Loucy (cell line): ENCODE data around the gene OGFR.

Experiments
- H2AFZ ChIP-seq: fragments of 200-600 bp; sonication (generic); 2 replicates; pipeline ENCODE4 v1.6.0; 2016; ENCODE audit warnings: antibody characterized with exemption, mild to moderate bottlenecking, low read length, moderate library complexity
- H3F3A ChIP-seq: fragments of 200-600 bp; 2 replicates; pipeline ENCODE4 v1.6.0; 2016; ENCODE audit warnings: antibody characterized with exemption, low read depth, mild to moderate bottlenecking
- H3K27me3 ChIP-seq: fragments of 200-600 bp; sonication (generic); 2 replicates; pipeline ENCODE4 v1.6.1; 2014; ENCODE audit warnings: low read length, mild to moderate bottlenecking; ENCODE audit not compliant: insufficient read depth, poor library complexity, severe bottlenecking
- H3K36me3 ChIP-seq: fragments of 200-600 bp; sonication (generic); 2 replicates; pipeline ENCODE4 v1.6.1; 2016; ENCODE audit warnings: low read length; ENCODE audit not compliant: insufficient read depth
- H3K4me1 ChIP-seq: fragments of 200-600 bp; sonication (generic); 2 replicates; pipeline ENCODE4 v1.5.1; 2014; ENCODE audit warnings: low read length, mild to moderate bottlenecking; ENCODE audit not compliant: insufficient read depth, poor library complexity, severe bottlenecking
- H3K4me2 ChIP-seq: fragments of 200-600 bp; sonication (generic); 2 replicates; pipeline ENCODE4 v1.6.0; 2014; ENCODE audit warnings: antibody characterized with exemption, low read length, low read depth, mild to moderate bottlenecking; ENCODE audit not compliant: poor library complexity, severe bottlenecking
- H3K4me3 ChIP-seq: fragments of 200-600 bp; sonication (generic); 2 replicates; pipeline ENCODE4 v1.5.1; 2014; ENCODE audit warnings: low read length, mild to moderate bottlenecking, mixed read lengths; ENCODE audit not compliant: poor library complexity, severe bottlenecking
- H3K79me2 ChIP-seq: fragments of 200-600 bp; sonication (generic); 2 replicates; pipeline ENCODE4 v1.6.1; 2014; ENCODE audit warnings: low read length; ENCODE audit not compliant: insufficient read depth
- H3K9ac ChIP-seq: fragments of 200-600 bp; sonication (generic); 2 replicates; pipeline ENCODE4 v1.6.0; 2014; ENCODE audit warnings: mild to moderate bottlenecking, low read depth, low read length, moderate library complexity; ENCODE audit not compliant: poor library complexity, severe bottlenecking
- H3K9me2 ChIP-seq: fragments of 200-600 bp; sonication (generic); replicated peaks from 2 replicates; pipeline ENCODE4 v1.6.1; 2016; ENCODE audit warnings: low read depth, low read length, mixed read lengths
- H3K9me3 ChIP-seq: fragments of 200-600 bp; sonication (generic); 2 replicates; pipeline ENCODE4 v1.6.1; 2014; ENCODE audit warnings: mild to moderate bottlenecking, antibody characterized with exemption, low read length, low read depth; ENCODE audit not compliant: insufficient read depth
- H4K20me1 ChIP-seq: fragments of 200-600 bp; sonication (generic); 2 replicates; pipeline ENCODE4 v1.6.0; 2014; ENCODE audit warnings: antibody characterized with exemption, low read length, mild to moderate bottlenecking; ENCODE audit not compliant: insufficient read depth, poor library complexity, severe bottlenecking
- EZH2phosphoT487 ChIP-seq: fragments of 200-600 bp; IDR thresholded peaks from 2 replicates; pipeline ENCODE4 v1.6.1; 2018; ENCODE audit warnings: antibody characterized with exemption, mild to moderate bottlenecking, moderate library complexity, borderline replicate concordance
- TF ChIP-seq, protein P1 (sequence below): fragments of 200-600 bp; sonication (generic); conservative IDR thresholded peaks from 2 replicates; pipeline ENCODE4 v1.5.1; 2014; ENCODE audit warnings: mild to moderate bottlenecking, antibody characterized with exemption, low read length

The OGFR gene

DNA sequence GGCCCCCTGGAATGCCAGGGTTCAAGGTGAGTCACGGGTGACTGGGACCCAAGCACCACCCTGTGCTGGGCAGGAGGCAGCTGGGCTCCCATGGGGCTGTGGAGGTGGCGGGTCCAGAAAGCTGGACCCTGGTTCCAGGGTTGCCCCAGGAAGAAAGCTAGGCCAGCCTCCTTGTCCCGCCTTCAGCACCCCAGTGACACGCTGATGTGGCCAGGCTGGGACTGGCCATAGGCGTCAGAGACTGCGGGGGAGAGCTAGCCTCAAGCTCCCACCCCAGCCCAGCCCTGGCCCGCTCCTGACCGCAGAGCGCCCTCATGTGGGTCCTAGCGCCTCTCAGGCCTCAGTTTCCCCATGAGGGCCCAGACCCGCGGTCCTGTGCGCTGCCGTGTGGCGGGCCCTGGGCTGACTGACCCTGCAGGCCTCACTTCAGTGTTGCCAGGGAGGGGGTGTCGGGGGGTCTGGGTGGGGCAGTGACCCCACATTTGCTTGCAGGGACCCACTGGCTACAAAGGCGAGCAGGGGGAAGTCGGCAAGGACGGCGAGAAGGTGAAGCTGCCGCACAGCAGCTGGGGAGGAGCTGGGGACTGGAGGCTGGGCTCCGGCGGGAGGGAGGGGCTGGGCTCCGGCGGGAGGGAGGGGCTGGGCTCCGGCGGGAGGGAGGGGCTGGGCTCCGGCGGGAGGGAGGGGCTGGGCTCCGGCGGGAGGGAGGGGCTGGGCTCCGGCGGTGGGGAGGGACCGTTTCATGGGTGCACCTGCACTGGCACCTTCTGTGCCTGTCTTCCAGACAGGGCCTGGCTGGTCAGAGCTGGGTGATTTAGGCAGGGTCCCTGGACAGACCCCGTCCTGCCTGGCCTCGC is 20.1 kb downstream of the OGFR start:
- TF ChIP-seq EZH2phosphoT487 = no peak
- TF ChIP-seq, protein P1, sequence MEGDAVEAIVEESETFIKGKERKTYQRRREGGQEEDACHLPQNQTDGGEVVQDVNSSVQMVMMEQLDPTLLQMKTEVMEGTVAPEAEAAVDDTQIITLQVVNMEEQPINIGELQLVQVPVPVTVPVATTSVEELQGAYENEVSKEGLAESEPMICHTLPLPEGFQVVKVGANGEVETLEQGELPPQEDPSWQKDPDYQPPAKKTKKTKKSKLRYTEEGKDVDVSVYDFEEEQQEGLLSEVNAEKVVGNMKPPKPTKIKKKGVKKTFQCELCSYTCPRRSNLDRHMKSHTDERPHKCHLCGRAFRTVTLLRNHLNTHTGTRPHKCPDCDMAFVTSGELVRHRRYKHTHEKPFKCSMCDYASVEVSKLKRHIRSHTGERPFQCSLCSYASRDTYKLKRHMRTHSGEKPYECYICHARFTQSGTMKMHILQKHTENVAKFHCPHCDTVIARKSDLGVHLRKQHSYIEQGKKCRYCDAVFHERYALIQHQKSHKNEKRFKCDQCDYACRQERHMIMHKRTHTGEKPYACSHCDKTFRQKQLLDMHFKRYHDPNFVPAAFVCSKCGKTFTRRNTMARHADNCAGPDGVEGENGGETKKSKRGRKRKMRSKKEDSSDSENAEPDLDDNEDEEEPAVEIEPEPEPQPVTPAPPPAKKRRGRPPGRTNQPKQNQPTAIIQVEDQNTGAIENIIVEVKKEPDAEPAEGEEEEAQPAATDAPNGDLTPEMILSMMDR = no peak
- H3K36me3 ChIP-seq = no peaks in the 10 kb centered on the region
- H3F3A ChIP-seq = no peaks in the 10 kb centered on the region
- H3K79me2 ChIP-seq = no peaks in the 10 kb centered on the region
- H4K20me1 ChIP-seq = no peaks in the 10 kb centered on the region
- H3K9me2 ChIP-seq = no peaks in the 10 kb centered on the region
- H3K9me3 ChIP-seq = no peaks in the 10 kb centered on the region
- H3K27me3 ChIP-seq = no peaks in the 10 kb centered on the region
- H3K4me1 ChIP-seq = no peaks in the 10 kb centered on the region
- H3K4me3 ChIP-seq = peak overlapping the region; percentile 71
- peak overlapping the region; percentile 59 for H3K9ac ChIP-seq
- H3K4me2 ChIP-seq = peak overlapping the region; percentile 71
- peak overlapping the region; percentile 70; the same call in 1 of the 2 replicates for H2AFZ ChIP-seq

DNA sequence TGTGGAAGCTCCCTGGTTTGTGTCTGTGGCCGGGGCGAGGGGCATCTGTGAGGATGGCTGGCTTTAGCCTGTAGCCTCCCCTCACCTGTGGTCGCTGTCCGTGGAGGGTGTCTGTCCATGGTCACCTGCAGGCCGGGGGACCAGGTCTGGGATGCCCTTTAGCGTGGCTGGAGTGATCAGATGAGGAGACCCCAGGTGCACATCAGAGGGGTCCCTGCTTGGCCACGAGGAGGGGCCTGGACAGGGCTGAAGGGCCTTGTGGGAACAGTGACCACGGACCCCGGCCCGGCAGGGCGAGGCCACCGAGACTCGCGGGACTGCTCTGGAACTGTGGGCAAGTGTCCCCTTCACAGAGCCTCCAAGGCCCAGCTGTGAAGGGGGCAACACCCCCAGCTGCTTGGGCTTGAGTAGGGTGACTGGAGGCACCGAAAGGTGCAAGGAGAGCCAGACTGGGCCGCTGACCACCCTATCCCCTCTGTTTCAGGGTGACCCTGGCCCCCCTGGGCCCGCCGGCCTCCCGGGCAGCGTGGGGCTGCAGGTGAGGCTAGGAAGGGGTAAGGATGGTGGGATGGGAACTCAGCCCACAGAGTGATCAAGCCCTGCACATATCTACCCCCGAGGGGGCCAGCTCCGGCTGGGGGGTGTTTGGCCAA is 20.8 kb downstream of the OGFR start:
- Histone ChIP-seq H3K9me2 (no peaks in the 10 kb centered on the region), H4K20me1 (no peaks in the 10 kb centered on the region), H3K79me2 (no peaks in the 10 kb centered on the region), H3K36me3 (no peaks in the 10 kb centered on the region), H3K9ac (no peak overlapping the region), H3K27me3 (no peaks in the 10 kb centered on the region), H3K9me3 (no peaks in the 10 kb centered on the region), H3K4me1 (no peaks in the 10 kb centered on the region), H2AFZ (no peak overlapping the region), H3K4me3 (no peak overlapping the region), H3F3A (no peaks in the 10 kb centered on the region), H3K4me2 (no peak overlapping the region)
- TF ChIP-seq EZH2phosphoT487 = no peak
- TF ChIP-seq, protein P1 = no peak

DNA sequence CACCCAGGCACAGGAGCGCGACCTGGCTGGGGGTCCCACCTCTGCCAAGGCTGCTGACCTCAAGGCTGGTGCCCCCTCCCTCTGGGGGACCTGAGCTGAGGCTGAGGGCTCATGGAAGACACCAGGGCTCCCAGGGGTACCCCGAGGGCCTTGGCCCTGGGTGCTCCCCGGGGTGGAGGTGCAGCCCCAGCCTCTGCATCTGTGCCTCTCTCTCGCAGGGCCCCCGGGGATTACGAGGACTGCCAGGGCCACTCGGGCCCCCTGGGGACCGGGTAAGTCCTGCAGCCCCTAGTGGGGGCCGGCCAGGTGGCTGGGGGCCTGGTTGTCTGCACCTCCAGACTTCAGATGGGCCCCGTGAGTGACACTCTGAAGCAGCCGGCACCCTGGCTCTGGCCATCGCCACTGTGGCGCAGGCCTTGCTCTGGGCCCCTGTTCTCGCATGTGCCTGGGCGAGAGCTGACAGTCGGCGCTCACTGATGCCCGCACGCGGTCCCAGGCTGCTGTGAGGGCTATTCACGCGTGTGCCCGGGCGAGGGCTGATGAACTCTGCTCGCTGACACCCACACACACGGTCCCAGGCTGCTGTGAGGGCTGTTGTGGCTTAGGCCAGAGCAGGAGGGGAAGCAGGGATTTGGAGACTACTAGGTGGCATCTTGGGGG is 21.5 kb downstream of the OGFR start:
- H3K4me2 ChIP-seq = no peak overlapping the region
- H3K36me3 ChIP-seq = no peaks in the 10 kb centered on the region
- no peaks in the 10 kb centered on the region for H4K20me1 ChIP-seq
- no peaks in the 10 kb centered on the region for H3F3A ChIP-seq
- H2AFZ ChIP-seq = no peak overlapping the region
- H3K4me1 ChIP-seq = no peaks in the 10 kb centered on the region
- H3K4me3 ChIP-seq = no peak overlapping the region
- H3K9ac ChIP-seq = no peak overlapping the region
- no peaks in the 10 kb centered on the region for H3K79me2 ChIP-seq
- H3K9me2 ChIP-seq = no peaks in the 10 kb centered on the region
- no peaks in the 10 kb centered on the region for H3K9me3 ChIP-seq
- TF ChIP-seq, protein P1 = no peak
- TF ChIP-seq EZH2phosphoT487 = no peak
- no peaks in the 10 kb centered on the region for H3K27me3 ChIP-seq
